Activated CD4-positive, alpha-beta T cell treated with anti-CD3 and anti-CD28 coated beads, Interleukin-2, amount 10 ng/mL, durations not matched to agents 24 days and 14 days (primary cell): ENCODE data around the gene IFT81. TPM values are rescaled to one million over a fixed set of nuclear protein-coding genes. Genes with fewer than 3 reads are reported as not detected.
A peak's percentile ranks its signal among the peaks of the same experiment; 100 is the strongest.

Experiments used
- DNase-seq: peaks from one replicate; pipeline ENCODE4 v3.0.0; 2022
- H3K27ac Mint-ChIP-seq: one replicate; pipeline ENCODE4 v1.8.0; 2022; ENCODE audit warnings: mild to moderate bottlenecking, mixed read lengths
- H3K27me3 Mint-ChIP-seq: one replicate; pipeline ENCODE4 v1.8.0; 2022; ENCODE audit warnings: mixed read lengths
- H3K36me3 Mint-ChIP-seq: one replicate; pipeline ENCODE4 v1.8.0; 2022; ENCODE audit warnings: low read depth, mild to moderate bottlenecking, mixed read lengths
- H3K4me1 Mint-ChIP-seq: one replicate; pipeline ENCODE4 v1.8.0; 2021; ENCODE audit warnings: mixed read lengths
- H3K4me3 Mint-ChIP-seq: one replicate; pipeline ENCODE4 v1.8.0; 2022; ENCODE audit warnings: mild to moderate bottlenecking, moderate library complexity, mixed read lengths
- H3K9me3 Mint-ChIP-seq: one replicate; pipeline ENCODE4 v1.8.0; 2021; ENCODE audit warnings: mixed read lengths
- intact Hi-C: fragments of 100-400 bp; cut with micrococcal nuclease; formaldehyde crosslinking; loops from one replicate; pipeline ENCODE4 v1.15.1; 2023
- total RNA-seq: library from RNA; stranded (reverse); gene quantifications from 2 replicates; pipeline ENCODE4 v1.2.3, GENCODE V29; 2022

IFT81 gene
- total RNA-seq, 1 donor from 2014 or later: 1.6 TPM

DNA sequence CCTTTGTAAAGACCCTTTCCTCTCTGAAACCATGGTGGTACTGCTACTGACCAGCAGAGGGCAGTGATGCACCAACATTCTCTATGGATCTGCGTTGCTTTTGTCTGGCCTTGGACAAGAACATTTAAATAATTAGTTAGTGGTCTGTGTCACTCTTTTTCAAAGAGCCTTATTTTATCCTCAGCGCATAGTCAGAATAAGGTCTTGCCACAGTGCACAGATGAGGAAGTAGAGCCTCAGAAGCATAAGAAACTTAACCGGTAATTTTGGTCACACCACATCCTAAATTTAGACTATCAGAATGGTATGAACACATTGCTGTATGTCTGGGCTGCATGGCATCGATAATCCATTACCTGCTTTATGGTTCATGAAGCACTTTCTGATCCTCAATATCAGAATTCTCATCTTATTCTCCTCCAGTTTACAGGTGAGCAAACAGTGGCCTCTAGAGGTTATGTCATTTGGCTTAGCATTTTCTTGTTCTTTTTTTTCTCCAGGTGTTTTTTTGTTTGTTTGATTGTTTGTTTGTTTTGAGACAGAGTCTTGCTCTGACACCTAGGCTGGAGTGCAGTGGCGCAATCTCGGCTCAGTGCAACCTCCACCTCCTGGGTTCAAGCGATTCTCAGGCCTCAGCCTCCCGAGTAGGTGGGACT, 23.7 kb upstream of the IFT81 start:
- intact Hi-C loops: loop anchor here (1.0 to 2.0 kb wide), 4 partner anchors 52 to 331 kb away; partner anchors contain the start of gene C12orf76
- H3K4me3 Mint-ChIP-seq: peak overlapping the region; percentile 0
- H3K36me3 Mint-ChIP-seq: no peaks in the 10 kb centered on the region
- peak; percentile 89 for DNase-seq
- H3K27ac Mint-ChIP-seq: peak overlapping the region; percentile 36
- no peaks in the 10 kb centered on the region for H3K27me3 Mint-ChIP-seq
- no peaks in the 10 kb centered on the region for H3K9me3 Mint-ChIP-seq
- H3K4me1 Mint-ChIP-seq: peaks cover 12% of the 10 kb centered on the region

DNA sequence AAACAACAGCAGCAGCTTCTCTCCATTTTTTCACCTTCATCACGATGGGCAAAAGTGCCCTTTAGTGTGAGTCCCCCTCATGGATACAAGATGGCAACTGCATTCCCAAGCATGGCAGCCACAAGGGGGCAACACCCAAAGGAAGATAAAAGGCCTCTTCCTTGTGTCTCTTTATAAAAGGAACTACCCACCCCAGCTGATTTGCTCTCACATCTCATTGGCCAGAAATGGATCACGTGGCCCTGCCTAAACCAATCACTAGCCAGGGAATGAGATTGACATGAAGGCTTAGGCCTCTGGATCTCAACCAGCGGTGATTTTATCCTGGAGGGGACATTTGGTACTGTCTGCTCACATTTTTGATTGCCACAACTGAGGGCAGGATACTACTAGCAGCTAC, 21.9 kb upstream of the IFT81 start:
- DNase-seq: peak; percentile 78
- H3K27me3 Mint-ChIP-seq: peaks cover 4% of the 10 kb centered on the region
- no peak overlapping the region for H3K4me3 Mint-ChIP-seq
- intact Hi-C loops: no loop called here
- no peaks in the 10 kb centered on the region for H3K36me3 Mint-ChIP-seq
- no peaks in the 10 kb centered on the region for H3K9me3 Mint-ChIP-seq
- H3K27ac Mint-ChIP-seq: no peak overlapping the region
- H3K4me1 Mint-ChIP-seq: peaks cover 12% of the 10 kb centered on the region

DNA sequence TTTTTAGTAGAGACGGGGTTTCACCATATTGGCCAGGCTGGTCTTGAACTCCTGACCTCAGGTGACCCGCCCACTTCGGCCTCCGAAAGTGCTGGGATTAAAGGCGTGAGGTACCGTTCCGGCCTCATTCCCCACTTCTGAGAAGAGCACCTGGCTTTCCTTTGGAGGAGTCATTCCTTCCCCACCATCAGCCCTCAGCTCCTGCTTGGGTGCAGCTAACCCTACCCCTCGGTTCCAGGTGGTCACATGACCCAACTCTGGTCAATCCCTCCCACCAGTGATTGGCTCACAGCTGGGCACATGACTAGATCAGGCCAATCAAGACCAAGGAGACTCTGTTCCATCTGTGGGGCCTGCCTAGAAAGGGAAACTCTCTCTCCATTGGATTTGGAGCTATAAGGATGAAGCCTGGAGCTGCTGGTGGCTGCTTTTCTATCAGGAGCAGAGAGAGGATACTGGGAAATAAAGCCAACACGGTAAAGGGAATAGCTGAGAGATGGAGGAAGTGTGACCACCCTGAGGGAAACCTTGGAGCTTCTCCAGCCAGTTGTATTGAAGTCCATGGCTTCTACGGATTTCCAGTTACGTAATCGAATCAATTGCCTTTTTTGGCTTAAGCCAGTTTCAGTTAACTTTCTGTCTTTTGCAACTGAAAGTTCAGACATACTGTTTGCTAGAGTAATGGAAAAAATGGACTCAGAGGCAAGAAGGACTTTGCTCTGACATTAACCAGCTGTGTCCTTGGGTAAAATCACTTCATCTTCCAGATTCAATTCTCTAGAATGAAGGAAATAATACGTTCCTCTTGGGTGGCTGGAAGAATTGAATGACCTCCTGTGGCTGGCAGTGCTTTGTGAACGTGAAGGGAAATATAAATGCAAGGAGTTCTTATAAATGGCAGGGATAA, 19.7 kb upstream of the IFT81 start:
- no peak overlapping the region for H3K4me3 Mint-ChIP-seq
- H3K27me3 Mint-ChIP-seq: peaks cover 8% of the 10 kb centered on the region
- no peak for DNase-seq
- no peak overlapping the region for H3K27ac Mint-ChIP-seq
- intact Hi-C loops: no loop called here
- H3K4me1 Mint-ChIP-seq: peaks cover 12% of the 10 kb centered on the region
- no peaks in the 10 kb centered on the region for H3K36me3 Mint-ChIP-seq
- H3K9me3 Mint-ChIP-seq: no peaks in the 10 kb centered on the region

DNA sequence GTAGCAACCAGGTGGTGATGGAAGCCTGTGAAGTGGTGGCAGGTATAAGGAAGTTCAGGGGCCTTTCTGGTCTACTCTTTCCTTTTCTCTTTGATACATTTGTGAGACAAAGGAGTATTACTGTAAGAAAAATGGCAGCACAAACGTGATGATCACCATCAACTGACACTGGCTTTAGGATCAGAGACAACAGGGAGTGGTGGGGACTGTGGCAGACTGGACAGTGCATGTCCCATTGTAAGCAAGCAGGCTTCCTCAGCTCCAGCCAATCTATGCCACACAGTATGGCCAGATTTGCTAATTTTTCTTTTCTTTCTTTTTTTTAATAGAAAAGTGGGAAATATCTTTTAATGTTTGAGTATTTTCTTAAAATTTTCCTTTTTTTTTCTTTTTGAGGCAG, 19.0 kb upstream of the IFT81 start:
- Mint-ChIP-seq H3K27ac (no peak overlapping the region), H3K36me3 (no peaks in the 10 kb centered on the region), H3K4me3 (no peak overlapping the region), H3K4me1 (peaks cover 10% of the 10 kb centered on the region), H3K27me3 (peaks cover 8% of the 10 kb centered on the region), H3K9me3 (peaks cover 3% of the 10 kb centered on the region)
- intact Hi-C loops: no loop called here
- DNase-seq: no peak

DNA sequence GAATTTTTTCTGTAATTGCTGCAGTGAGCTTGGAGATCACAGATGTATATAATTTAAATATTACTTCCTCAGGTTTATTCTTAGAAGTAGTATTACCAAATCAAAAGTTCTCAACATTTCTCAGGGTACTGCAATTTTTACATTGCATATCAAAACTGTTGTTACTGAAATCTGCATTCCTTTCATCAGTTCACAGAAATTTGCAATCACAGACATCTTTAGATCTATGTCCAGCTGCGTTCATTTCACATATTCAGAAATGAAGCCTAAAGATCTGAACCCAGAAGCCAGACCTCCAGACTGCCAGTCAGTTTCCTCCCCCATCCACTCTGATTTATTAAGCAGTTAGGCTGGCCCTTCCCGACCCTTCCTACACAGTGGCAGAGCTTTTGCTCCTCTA, 18.2 kb upstream of the IFT81 start:
- intact Hi-C loops: no loop called here
- Mint-ChIP-seq H3K27ac (no peak overlapping the region), H3K4me1 (peaks cover 4% of the 10 kb centered on the region), H3K27me3 (peaks cover 8% of the 10 kb centered on the region), H3K36me3 (no peaks in the 10 kb centered on the region), H3K4me3 (no peak overlapping the region), H3K9me3 (peaks cover 3% of the 10 kb centered on the region)
- DNase-seq: no peak

DNA sequence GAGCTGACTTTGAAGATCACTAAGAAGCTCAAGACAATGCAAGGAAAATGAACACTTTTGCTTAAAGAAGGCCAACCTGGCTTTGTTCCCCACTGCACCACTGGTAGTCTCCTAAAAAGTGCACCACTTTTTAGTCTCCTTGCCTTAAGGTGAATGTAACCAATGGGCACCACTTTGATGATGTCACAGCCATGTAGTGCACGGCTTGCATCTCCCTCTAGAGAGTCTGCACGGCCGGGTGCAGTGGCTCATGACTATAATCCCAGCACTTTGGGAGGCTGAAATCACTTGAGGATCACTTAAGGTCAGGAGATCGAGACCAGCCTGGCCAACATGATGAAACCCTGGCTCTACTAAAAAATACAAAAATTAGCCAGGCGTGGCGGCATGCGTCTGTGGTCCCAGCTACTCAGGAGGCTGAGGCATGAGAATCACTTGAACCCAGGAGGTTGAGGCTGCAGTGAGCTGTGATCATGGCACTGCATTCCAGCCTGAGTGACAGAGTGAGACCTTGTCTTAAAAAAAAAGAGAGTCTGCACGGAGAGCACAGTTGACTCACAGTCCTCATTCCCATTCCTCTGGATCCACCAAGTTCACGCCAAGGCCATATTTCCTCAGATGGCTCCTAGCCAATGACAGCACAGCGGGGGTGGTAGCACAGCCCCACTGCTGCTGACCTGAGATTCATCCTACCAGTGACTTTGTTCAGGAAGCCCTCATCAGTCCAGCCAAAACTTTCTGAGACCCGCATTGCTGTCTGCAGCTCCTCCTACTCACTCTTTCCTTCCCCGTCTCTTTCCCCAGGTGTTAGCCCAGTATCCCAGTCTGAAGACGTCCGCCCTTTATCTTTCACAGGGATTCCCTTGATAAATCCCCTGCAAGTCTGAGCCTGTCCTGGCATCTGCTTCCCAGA, 16.5 kb upstream of the IFT81 start:
- intact Hi-C loops: no loop called here
- no peak for DNase-seq
- H3K27me3 Mint-ChIP-seq: peaks cover 8% of the 10 kb centered on the region
- H3K4me3 Mint-ChIP-seq: no peak overlapping the region
- H3K27ac Mint-ChIP-seq: no peak overlapping the region
- H3K36me3 Mint-ChIP-seq: no peaks in the 10 kb centered on the region
- H3K4me1 Mint-ChIP-seq: no peaks in the 10 kb centered on the region
- peaks cover 3% of the 10 kb centered on the region for H3K9me3 Mint-ChIP-seq

DNA sequence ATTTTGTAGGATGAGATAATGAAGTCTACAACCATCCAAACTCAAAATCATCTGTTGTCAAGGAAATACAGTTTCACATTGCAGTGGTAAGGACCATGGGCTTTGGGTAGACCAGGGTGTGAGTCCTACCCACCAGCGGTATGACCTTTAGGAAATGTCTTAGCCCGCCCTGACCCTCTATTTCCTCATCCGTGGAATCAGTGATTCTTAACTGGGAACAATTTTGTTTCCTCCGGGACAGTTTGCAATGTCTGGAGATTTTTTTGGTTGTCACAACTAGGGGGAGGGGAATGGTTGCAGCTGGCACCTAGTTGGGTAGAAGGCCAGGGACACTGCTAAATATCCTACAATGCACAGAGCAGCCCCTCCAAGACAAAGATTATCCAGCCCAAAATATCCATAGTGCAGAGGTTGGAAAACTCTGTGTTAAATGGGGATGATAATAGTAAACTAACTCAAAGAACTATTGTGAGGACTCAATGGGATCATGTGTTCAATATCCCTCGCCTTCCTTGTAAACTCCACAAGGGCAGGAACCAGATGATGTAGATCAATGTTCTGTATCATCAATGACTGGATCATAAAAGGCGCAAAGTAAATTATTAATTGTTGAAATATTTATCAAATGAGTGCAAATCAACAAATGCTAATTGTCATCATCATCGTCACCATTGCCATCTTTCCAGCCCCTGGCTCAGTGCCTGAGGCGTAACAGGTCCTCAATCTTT, 15.7 kb upstream of the IFT81 start:
- H3K4me1 Mint-ChIP-seq: no peaks in the 10 kb centered on the region
- no peak for DNase-seq
- H3K27ac Mint-ChIP-seq: no peak overlapping the region
- no peaks in the 10 kb centered on the region for H3K36me3 Mint-ChIP-seq
- H3K27me3 Mint-ChIP-seq: peaks cover 8% of the 10 kb centered on the region
- peaks cover 3% of the 10 kb centered on the region for H3K9me3 Mint-ChIP-seq
- intact Hi-C loops: no loop called here
- H3K4me3 Mint-ChIP-seq: no peak overlapping the region

DNA sequence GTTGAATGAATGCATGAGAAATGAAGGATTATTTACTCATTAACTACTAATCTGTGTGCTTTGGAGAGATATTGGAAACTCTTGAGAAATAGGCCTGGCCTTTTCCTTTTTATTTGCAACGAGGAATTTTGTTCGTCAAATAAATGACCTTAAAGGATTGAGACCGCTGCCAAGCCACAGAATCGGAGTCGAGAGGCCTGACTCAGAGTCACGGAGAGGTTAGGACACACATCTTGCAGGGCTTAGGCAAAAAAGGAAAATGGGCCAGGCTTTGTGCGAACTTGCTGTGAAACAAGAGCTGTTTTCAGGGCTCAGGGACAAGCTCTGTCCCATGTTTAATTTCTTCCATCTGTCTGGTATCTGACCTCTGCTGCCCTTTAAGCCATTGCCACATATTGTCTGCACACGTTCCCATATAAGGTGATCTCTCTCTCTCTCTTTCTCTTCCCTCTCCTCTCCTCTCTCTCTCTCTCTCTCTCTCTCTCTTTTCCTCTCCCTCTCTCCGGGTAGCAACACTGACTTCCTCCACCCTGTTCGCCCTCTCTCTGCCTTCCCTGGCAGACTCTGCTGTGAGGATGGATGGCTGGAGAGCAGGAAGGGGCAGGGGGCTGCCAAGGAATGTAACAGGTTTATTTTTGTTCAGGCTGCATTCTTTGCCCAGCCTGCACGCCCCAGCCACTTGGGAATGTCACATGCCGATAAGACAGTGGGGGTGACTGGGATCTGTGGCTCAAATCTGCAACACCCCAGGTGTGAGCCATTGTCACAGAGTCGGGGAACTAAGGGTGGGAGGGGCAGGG, 14.9 kb upstream of the IFT81 start:
- H3K27me3 Mint-ChIP-seq: peaks cover 8% of the 10 kb centered on the region
- H3K4me1 Mint-ChIP-seq: no peaks in the 10 kb centered on the region
- intact Hi-C loops: no loop called here
- DNase-seq: no peak
- H3K27ac Mint-ChIP-seq: no peak overlapping the region
- H3K9me3 Mint-ChIP-seq: peaks cover 3% of the 10 kb centered on the region
- no peaks in the 10 kb centered on the region for H3K36me3 Mint-ChIP-seq
- H3K4me3 Mint-ChIP-seq: no peak overlapping the region

DNA sequence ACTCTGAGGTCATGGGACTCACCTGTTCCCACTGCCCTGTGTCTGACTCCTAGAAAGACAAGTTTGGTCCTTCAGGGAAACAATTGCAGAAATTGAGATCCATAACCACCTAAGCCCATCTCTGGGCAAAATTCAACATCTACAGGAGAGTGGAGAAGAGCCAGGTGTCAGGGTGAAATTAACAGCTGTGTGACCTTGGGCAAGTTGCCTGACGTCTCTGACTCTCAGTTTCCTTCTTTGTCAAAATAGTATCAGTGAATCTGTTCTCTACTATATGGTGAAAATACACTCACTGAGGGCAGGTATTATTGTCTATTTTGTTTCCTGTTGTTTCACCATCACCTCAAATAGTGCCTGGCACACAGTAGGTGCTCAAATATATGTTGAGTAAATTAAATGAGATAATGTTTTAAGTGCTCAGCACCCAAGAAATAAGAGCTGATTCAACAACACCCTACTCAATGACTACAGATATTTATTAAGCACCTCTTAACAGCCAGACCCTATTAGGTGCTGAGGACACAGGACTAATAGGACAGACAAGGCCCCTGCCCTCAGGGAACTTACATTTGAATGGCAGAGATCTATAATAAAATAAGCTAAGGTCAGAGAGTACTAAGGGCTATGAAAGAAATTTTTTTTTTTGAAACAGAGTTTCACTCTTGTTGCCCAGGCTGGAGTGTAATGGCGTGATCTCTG, 14.2 kb upstream of the IFT81 start:
- no peak for DNase-seq
- intact Hi-C loops: no loop called here
- Mint-ChIP-seq H3K4me3 (no peak overlapping the region), H3K9me3 (peaks cover 3% of the 10 kb centered on the region), H3K36me3 (no peaks in the 10 kb centered on the region), H3K27me3 (peaks cover 8% of the 10 kb centered on the region), H3K27ac (no peak overlapping the region), H3K4me1 (no peaks in the 10 kb centered on the region)

DNA sequence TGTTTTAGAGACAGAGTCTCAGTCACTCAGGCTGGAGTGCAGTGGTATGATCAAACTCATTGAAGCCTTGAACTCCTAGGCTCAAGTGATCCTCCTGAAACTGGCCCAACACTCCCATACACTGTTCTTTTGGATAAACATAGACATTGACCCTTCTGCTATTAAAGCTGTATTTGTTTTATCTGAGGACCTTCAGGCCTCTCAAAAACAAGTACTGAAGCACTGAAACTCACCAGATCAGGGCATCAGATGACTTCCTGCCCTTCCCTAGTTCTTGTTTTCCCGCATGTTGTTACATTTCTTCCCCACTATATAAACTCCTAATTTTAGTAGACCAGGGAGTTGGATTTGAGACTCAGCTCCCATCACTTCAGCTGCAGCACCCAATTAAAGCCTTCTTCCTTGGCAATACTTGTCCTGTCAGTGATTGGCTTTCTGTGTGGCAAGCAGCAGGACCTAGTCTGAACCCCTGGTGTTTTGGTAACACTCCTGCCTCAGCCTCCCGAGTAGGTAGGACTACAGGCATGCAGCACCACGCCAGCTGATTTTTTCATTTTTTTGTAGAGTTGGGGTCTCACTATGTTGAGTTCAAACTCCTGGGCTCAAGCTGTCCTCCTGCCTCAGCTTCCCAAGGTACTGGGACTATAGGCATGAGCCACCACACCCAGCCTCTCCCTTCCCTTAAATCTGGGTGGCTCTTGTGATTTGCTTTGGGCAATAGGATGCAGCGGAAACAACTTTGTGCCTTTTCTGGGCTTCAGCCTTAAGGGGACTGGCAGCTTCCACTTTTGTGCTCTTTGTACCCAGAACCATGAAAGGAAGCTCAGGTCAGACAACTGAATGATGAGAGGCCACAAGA, 12.5 kb upstream of the IFT81 start:
- DNase-seq: no peak
- intact Hi-C loops: no loop called here
- Mint-ChIP-seq H3K27ac (no peak overlapping the region), H3K27me3 (peaks cover 8% of the 10 kb centered on the region), H3K9me3 (peaks cover 3% of the 10 kb centered on the region), H3K4me3 (no peak overlapping the region), H3K36me3 (no peaks in the 10 kb centered on the region), H3K4me1 (no peaks in the 10 kb centered on the region)

DNA sequence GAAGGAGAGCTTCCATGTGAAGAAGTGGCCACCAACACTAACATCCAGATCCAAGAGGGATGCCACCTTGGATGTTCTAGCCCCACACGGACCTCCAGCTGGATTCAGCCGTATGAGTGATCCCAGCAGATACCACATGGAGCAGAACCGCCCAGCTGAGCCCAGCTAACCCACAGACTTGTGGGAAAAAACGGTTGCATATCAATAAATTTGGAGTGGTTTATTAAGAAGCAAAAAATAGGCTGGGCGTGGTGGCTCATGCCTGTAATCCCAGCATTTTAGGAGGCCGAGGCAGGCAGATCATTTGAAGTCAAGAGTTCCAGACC, 11.9 kb upstream of the IFT81 start:
- Mint-ChIP-seq H3K4me3 (no peak overlapping the region), H3K27me3 (peaks cover 6% of the 10 kb centered on the region), H3K9me3 (peaks cover 3% of the 10 kb centered on the region), H3K4me1 (no peaks in the 10 kb centered on the region), H3K27ac (no peak overlapping the region), H3K36me3 (no peaks in the 10 kb centered on the region)
- intact Hi-C loops: no loop called here
- no peak for DNase-seq

DNA sequence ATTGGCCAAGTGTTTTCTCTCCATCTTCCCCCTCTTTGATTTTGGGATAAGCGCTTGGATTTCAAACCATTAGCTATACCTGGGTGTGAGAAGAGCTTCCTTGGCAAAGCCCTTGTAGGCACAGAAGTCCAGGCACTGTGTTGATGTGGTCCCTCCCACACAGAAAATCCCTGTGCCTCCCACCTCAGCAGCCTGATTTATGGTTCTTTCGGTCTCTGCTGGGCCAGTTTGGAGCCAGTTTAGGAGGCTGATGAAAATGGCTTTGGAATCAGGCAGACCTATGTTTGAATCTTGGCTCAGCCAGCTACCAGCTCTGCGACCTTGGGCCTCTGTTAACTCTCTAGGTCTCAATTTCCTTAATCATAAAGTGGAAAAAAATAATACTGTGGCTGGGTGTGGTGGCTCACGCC, 9.6 kb upstream of the IFT81 start:
- DNase-seq: no peak
- H3K9me3 Mint-ChIP-seq: peaks cover 3% of the 10 kb centered on the region
- intact Hi-C loops: no loop called here
- peaks cover 12% of the 10 kb centered on the region for H3K27me3 Mint-ChIP-seq
- no peaks in the 10 kb centered on the region for H3K36me3 Mint-ChIP-seq
- H3K4me3 Mint-ChIP-seq: no peak overlapping the region
- no peak overlapping the region for H3K27ac Mint-ChIP-seq
- H3K4me1 Mint-ChIP-seq: no peaks in the 10 kb centered on the region
